ENCODE results near the gene DPM2.

Gene DPM2

GRCh38 chr9:127923771-127924170, 13.9 kb downstream of the DPM2 start:
- in situ Hi-C loops (cut with MboI; ENCODE audit: low sequenced_read_pairs): no loop called here

GRCh38 chr9:127923046-127923445, 14.6 kb downstream of the DPM2 start:
- in situ Hi-C loops (cut with MboI; ENCODE audit: low sequenced_read_pairs): no loop called here

- in situ Hi-C loops (cut with MboI; ENCODE audit: low sequenced_read_pairs): no loop called here
Observed at GRCh38 chr9:127921557-127922120, 16.0 kb downstream of the DPM2 start.

- in situ Hi-C loops (cut with MboI; ENCODE audit: low sequenced_read_pairs): no loop called here
Observed at GRCh38 chr9:127920794-127921193, 16.9 kb downstream of the DPM2 start.

- in situ Hi-C loops (cut with MboI; ENCODE audit: low sequenced_read_pairs): loop anchor here (10.0 kb wide), 1 partner anchor 55 kb away; no protein-coding TSS in a partner anchor
Observed at GRCh38 chr9:127919253-127919815, 18.3 kb downstream of the DPM2 start.

- in situ Hi-C loops (cut with MboI; ENCODE audit: low sequenced_read_pairs): loop anchor here (10.0 kb wide), 1 partner anchor 54 kb away; no protein-coding TSS in a partner anchor
Observed at GRCh38 chr9:127918183-127919107, 19.2 kb downstream of the DPM2 start.

GRCh38 chr9:127917603-127918002, 20.1 kb downstream of the DPM2 start:
- in situ Hi-C loops (cut with MboI; ENCODE audit: low sequenced_read_pairs): loop anchor here (10.0 kb wide), 1 partner anchor 53 kb away; no protein-coding TSS in a partner anchor

- in situ Hi-C loops (cut with MboI; ENCODE audit: low sequenced_read_pairs): loop anchor here (10.0 kb wide), 1 partner anchor 52 kb away; no protein-coding TSS in a partner anchor
Observed at GRCh38 chr9:127916720-127917581, 20.7 kb downstream of the DPM2 start, which contains the start of gene ST6GALNAC4. Gene ST6GALNAC4, minus strand, starts transcription at chr9:127917041. Its CDS starts 622 bp downstream, at chr9:127916419.

- in situ Hi-C loops (cut with MboI; ENCODE audit: low sequenced_read_pairs): loop anchor here (10.0 kb wide), 1 partner anchor 51 kb away; no protein-coding TSS in a partner anchor
Observed at GRCh38 chr9:127915801-127916719, 21.6 kb downstream of the DPM2 start.

- in situ Hi-C loops (cut with MboI; ENCODE audit: low sequenced_read_pairs): loop anchor here (10.0 kb wide), 1 partner anchor 51 kb away; no protein-coding TSS in a partner anchor
Observed at GRCh38 chr9:127915325-127915752, 22.3 kb downstream of the DPM2 start.

GRCh38 chr9:127913682-127914081, 24.0 kb downstream of the DPM2 start:
- in situ Hi-C loops (cut with MboI; ENCODE audit: low sequenced_read_pairs): loop anchor here (10.0 kb wide), 1 partner anchor 49 kb away; no protein-coding TSS in a partner anchor

- in situ Hi-C loops (cut with MboI; ENCODE audit: low sequenced_read_pairs): loop anchor here (10.0 kb wide), 1 partner anchor 48 kb away; no protein-coding TSS in a partner anchor
Observed at GRCh38 chr9:127912882-127913281, 24.8 kb downstream of the DPM2 start.

GRCh38 chr9:127912296-127912695, 25.4 kb downstream of the DPM2 start:
- in situ Hi-C loops (cut with MboI; ENCODE audit: low sequenced_read_pairs): loop anchor here (10.0 kb wide), 1 partner anchor 47 kb away; no protein-coding TSS in a partner anchor

GRCh38 chr9:127910613-127911205, 26.9 kb downstream of the DPM2 start:
- in situ Hi-C loops (cut with MboI; ENCODE audit: low sequenced_read_pairs): loop anchor here (10.0 kb wide), 1 partner anchor 46 kb away; no protein-coding TSS in a partner anchor

- in situ Hi-C loops (cut with MboI; ENCODE audit: low sequenced_read_pairs): loop anchor here (10.0 kb wide), 1 partner anchor 45 kb away; no protein-coding TSS in a partner anchor
Observed at GRCh38 chr9:127909839-127910273, 27.8 kb downstream of the DPM2 start.

GRCh38 chr9:127908660-127908926, 29.1 kb downstream of the DPM2 start:
- in situ Hi-C loops (cut with MboI; ENCODE audit: low sequenced_read_pairs): no loop called here

GRCh38 chr9:127907867-127908659, 29.6 kb downstream of the DPM2 start:
- in situ Hi-C loops (cut with MboI; ENCODE audit: low sequenced_read_pairs): no loop called here

GRCh38 chr9:127905788-127906191, 31.9 kb downstream of the DPM2 start:
- in situ Hi-C loops (cut with MboI; ENCODE audit: low sequenced_read_pairs): no loop called here
